K562 (cell line): ENCODE data around the gene HSD11B2. TPM values are rescaled to one million over a fixed set of nuclear protein-coding genes. Genes with fewer than 3 reads are reported as not detected.

Experiments
- EP400 ChIP-seq: fragments of 450-650 bp; IDR thresholded peaks from 2 replicates; pipeline ENCODE4 v1.6.1; 2017; ENCODE audit warnings: antibody characterized with exemption, mild to moderate bottlenecking, moderate library complexity
- EWSR1 ChIP-seq: fragments of 450-650 bp; IDR thresholded peaks from 2 replicates; pipeline ENCODE4 v1.6.1; 2018; ENCODE audit warnings: borderline replicate concordance, mild to moderate bottlenecking, low read depth, moderate library complexity; ENCODE audit not compliant: partially characterized antibody
- FOXJ2 ChIP-seq: fragments of 200-800 bp; sonication (Bioruptor generic); IDR thresholded peaks from 2 replicates; pipeline ENCODE4 v1.6.1; 2016; ENCODE audit warnings: missing genetic modification characterization, missing compliant biosample characterization
- FOXJ3 ChIP-seq: sonication (generic); formaldehyde crosslinking; IDR thresholded peaks from 2 replicates; pipeline ENCODE4 v1.4.0; 2020; ENCODE audit warnings: mild to moderate bottlenecking, missing genetic modification reagents
- FOXM1 ChIP-seq, 2 experiments: fragments of 450-650 bp in 1 of 2; sonication (generic) in 1 of 2; formaldehyde crosslinking in 1 of 2; IDR thresholded peaks; 2 replicates each; pipeline versions ENCODE4 v1.6.1 to v1.9.0; 2017 to 2022; ENCODE audit warnings: low read depth in 2 of 2, mild to moderate bottlenecking in 2 of 2, missing genetic modification reagents in 1 of 2, moderate library complexity in 1 of 2
- HDGF ChIP-seq: fragments of 450-650 bp; IDR thresholded peaks from 2 replicates; pipeline ENCODE4 v1.6.1; 2016
- HES1 ChIP-seq: fragments of 450-650 bp; IDR thresholded peaks from 2 replicates; pipeline ENCODE4 v1.6.1; 2016; ENCODE audit warnings: low read depth, mild to moderate bottlenecking, moderate library complexity
- L3MBTL2 ChIP-seq: fragments of 450-650 bp; IDR thresholded peaks from 2 replicates; pipeline ENCODE4 v1.6.1; 2016; ENCODE audit warnings: mild to moderate bottlenecking, moderate library complexity
- NCOA2 ChIP-seq, 2 experiments: fragments of 450-650 bp; IDR thresholded peaks; 2 replicates each; pipeline ENCODE4 v1.6.1; 2018; ENCODE audit warnings: mild to moderate bottlenecking in 2 of 2, moderate library complexity in 1 of 2; ENCODE audit not compliant: partially characterized antibody in 2 of 2
- NFIX ChIP-seq: fragments of 250-450 bp; sonication (Bioruptor Pico); IDR thresholded peaks from 2 replicates; pipeline ENCODE4 v1.4.0; 2020; ENCODE audit warnings: low read depth, mild to moderate bottlenecking, moderate library complexity
- NRF1 ChIP-seq, 2 experiments: fragments of 450-650 bp; IDR thresholded peaks in 1 of 2; conservative IDR thresholded peaks in 1 of 2; 2 replicates each; pipeline ENCODE4 v1.6.1; 2014; ENCODE audit warnings: mild to moderate bottlenecking in 2 of 2
- PHF8 ChIP-seq: fragments of 200-600 bp; sonication (generic); IDR thresholded peaks from 2 replicates; pipeline ENCODE4 v1.6.1; 2012; ENCODE audit warnings: mixed run types, mild to moderate bottlenecking, inconsistent platforms, low read length, moderate library complexity, borderline replicate concordance
- PML ChIP-seq: IDR thresholded peaks from 2 replicates; pipeline ENCODE4 v1.6.1; 2012; ENCODE audit warnings: low read length, inconsistent platforms
- RB1 ChIP-seq: fragments of 450-650 bp; IDR thresholded peaks from 2 replicates; pipeline ENCODE4 v1.6.1; 2017; ENCODE audit warnings: low read depth, mild to moderate bottlenecking
- RBFOX2 ChIP-seq: fragments of 200-400 bp; formaldehyde crosslinking; IDR thresholded peaks from 2 replicates; pipeline ENCODE4 v1.6.1; 2017; ENCODE audit warnings: low read depth, mild to moderate bottlenecking, low read length, moderate library complexity
- RFX7 ChIP-seq: fragments of 250-450 bp; sonication (Bioruptor Pico); IDR thresholded peaks from 2 replicates; pipeline ENCODE4 v1.5.1; 2021; ENCODE audit warnings: mild to moderate bottlenecking
- SMAD4 ChIP-seq: fragments of 250-450 bp; sonication (Bioruptor Pico); conservative IDR thresholded peaks from 2 replicates; pipeline ENCODE4 v1.8.0; 2021; ENCODE audit warnings: inconsistent platforms, mild to moderate bottlenecking, moderate library complexity
- STAT5A ChIP-seq: IDR thresholded peaks from 2 replicates; pipeline ENCODE4 v1.6.1; 2012; ENCODE audit warnings: low read length, inconsistent platforms, borderline replicate concordance
- ZC3H4 ChIP-seq: sonication (generic); formaldehyde crosslinking; IDR thresholded peaks from 2 replicates; pipeline ENCODE4 v1.9.0; 2021; ENCODE audit warnings: missing genetic modification reagents, borderline replicate concordance
- ZNF24 ChIP-seq: fragments of 450-650 bp; IDR thresholded peaks from 2 replicates; pipeline ENCODE4 v1.6.1; 2016
- ZNF354B ChIP-seq: fragments of 250-450 bp; sonication (Bioruptor Pico); IDR thresholded peaks from 2 replicates; pipeline ENCODE4 v1.4.0; 2020
- ZNF79 ChIP-seq: fragments of 250-450 bp; sonication (Bioruptor Pico); IDR thresholded peaks from 2 replicates; pipeline ENCODE4 v1.4.0; 2020; ENCODE audit warnings: low read depth, mild to moderate bottlenecking, moderate library complexity
- polyA plus RNA-seq, 8 experiments: library from polyadenylated mRNA; depleted of rRNA in 4 of 8; stranded (reverse) in 5 of 8; unstranded in 3 of 8; fragments of >200 nt; fragmentation: Nextera tagmentation in 2 of 8; fragmentation: Illumina TruSeq in 1 of 8; extraction: Ambion mirVana in 2 of 8; extraction: Trizol in 1 of 8; gene quantifications; 2 replicates each; pipeline versions ENCODE4 v1.2.1 to v1.2.3, GENCODE V29; 2011 to 2014; ENCODE audit warnings: inconsistent platforms in 1 of 8, missing spikeins in 1 of 8
- total RNA-seq, 7 experiments: library from RNA; depleted of rRNA in 6 of 7; stranded (reverse); fragments of >200 nt in 6 of 7; fragmentation: Illumina TruSeq in 2 of 7; extraction: Trizol in 2 of 7; gene quantifications; 2 replicates each; pipeline versions ENCODE4 v1.2.1 to v1.2.3, GENCODE V29; 2011 to 2021; ENCODE audit warnings: low replicate concordance in 1 of 7
- TF ChIP-seq, protein P1 (sequence below): fragments of 450-650 bp; formaldehyde crosslinking; IDR thresholded peaks from 2 replicates; pipeline ENCODE4 v1.4.0; 2020; ENCODE audit warnings: mild to moderate bottlenecking, moderate library complexity
- TF ChIP-seq, protein P2 (sequence below), 3 experiments: IDR thresholded peaks in 2 of 3; conservative IDR thresholded peaks in 1 of 3; 2 replicates each; pipeline ENCODE4 v1.5.1; 2011 to 2012; ENCODE audit warnings: low read length in 3 of 3, mild to moderate bottlenecking in 3 of 3, control low read depth in 2 of 3, improper control_type of control experiment in 1 of 3, inconsistent platforms in 1 of 3, low read depth in 1 of 3, mixed read lengths in 1 of 3, moderate library complexity in 1 of 3; ENCODE audit not compliant: insufficient read depth in 2 of 3

The HSD11B2 gene
- total and polyA plus RNA-seq, 9 of the 15 experiments (the other 6 are each of a cell fraction or from before 2014, with no cell fraction given), result 0.08 to 2.0 (median 0.79) TPM

DNA sequence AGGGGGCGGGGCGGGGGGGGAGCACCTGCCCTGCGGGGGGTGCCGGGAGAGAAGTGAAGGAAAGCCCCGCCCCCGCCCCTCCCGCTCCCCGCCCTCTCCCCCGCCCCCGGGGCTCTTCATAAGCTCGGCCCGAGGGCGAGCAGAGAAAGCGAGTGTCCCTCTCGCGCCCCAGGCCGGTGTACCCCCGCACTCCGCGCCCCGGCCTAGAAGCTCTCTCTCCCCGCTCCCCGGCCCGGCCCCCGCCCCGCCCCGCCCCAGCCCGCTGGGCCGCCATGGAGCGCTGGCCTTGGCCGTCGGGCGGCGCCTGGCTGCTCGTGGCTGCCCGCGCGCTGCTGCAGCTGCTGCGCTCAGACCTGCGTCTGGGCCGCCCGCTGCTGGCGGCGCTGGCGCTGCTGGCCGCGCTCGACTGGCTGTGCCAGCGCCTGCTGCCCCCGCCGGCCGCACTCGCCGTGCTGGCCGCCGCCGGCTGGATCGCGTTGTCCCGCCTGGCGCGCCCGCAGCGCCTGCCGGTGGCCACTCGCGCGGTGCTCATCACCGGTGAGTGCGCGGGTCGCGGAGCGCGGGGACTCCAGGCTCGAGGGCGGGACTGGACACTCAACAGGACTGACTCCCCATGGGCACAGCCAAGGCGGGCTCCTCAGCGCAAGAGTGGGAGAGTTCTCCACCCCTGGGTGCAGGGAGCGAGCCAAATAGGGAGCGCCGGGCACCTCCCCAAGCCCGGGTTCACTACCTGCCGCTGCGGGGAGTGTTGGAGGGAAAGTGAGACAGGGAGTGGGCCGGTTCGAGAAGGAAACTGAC is at the start of gene HSD11B2 (continued):
- TF ChIP-seq PHF8, result peak; percentile 40; the same call in 1 of the 2 replicates
- TF ChIP-seq, protein P1, sequence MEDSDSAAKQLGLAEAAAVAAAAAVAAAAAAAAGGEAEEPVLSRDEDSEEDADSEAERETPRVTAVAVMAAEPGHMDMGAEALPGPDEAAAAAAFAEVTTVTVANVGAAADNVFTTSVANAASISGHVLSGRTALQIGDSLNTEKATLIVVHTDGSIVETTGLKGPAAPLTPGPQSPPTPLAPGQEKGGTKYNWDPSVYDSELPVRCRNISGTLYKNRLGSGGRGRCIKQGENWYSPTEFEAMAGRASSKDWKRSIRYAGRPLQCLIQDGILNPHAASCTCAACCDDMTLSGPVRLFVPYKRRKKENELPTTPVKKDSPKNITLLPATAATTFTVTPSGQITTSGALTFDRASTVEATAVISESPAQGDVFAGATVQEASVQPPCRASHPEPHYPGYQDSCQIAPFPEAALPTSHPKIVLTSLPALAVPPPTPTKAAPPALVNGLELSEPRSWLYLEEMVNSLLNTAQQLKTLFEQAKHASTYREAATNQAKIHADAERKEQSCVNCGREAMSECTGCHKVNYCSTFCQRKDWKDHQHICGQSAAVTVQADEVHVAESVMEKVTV (CRISPR knock-in tag), result no peak
- TF ChIP-seq RB1, result peak; percentile 78
- TF ChIP-seq ZNF354B (CRISPR knock-in tag), result no peak
- peak; percentile 51; the same call in 1 of the 2 replicates for TF ChIP-seq SMAD4
- TF ChIP-seq, protein P2, sequence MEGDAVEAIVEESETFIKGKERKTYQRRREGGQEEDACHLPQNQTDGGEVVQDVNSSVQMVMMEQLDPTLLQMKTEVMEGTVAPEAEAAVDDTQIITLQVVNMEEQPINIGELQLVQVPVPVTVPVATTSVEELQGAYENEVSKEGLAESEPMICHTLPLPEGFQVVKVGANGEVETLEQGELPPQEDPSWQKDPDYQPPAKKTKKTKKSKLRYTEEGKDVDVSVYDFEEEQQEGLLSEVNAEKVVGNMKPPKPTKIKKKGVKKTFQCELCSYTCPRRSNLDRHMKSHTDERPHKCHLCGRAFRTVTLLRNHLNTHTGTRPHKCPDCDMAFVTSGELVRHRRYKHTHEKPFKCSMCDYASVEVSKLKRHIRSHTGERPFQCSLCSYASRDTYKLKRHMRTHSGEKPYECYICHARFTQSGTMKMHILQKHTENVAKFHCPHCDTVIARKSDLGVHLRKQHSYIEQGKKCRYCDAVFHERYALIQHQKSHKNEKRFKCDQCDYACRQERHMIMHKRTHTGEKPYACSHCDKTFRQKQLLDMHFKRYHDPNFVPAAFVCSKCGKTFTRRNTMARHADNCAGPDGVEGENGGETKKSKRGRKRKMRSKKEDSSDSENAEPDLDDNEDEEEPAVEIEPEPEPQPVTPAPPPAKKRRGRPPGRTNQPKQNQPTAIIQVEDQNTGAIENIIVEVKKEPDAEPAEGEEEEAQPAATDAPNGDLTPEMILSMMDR (IDR thresholded peaks at IDR 0.05 in 2 of 3, conservative IDR thresholded peaks at IDR 0.05 in 1 of 3; ENCODE audit: insufficient read depth in 2 of 3, low read depth in 1 of 3, low read length in 3 of 3), result peak in 1 of 3 experiments; percentile 22; a peak in 2 of 6 replicates
- TF ChIP-seq HES1, result no peak
- peak; percentile 41 for TF ChIP-seq L3MBTL2
- TF ChIP-seq ZNF79 (CRISPR knock-in tag), result no peak
- TF ChIP-seq EWSR1, result no peak
- no peak for TF ChIP-seq RBFOX2
- no peak for TF ChIP-seq RFX7 (CRISPR knock-in tag)
- TF ChIP-seq NCOA2 (IDR thresholded peaks at IDR 0.05; ENCODE audit: partially characterized antibody in 2 of 2), result no peak
- no peak for TF ChIP-seq ZC3H4 (CRISPR knock-in tag)
- no peak for TF ChIP-seq FOXJ3 (CRISPR knock-in tag)
- TF ChIP-seq EP400, result no peak
- no peak for TF ChIP-seq NFIX (CRISPR knock-in tag)
- TF ChIP-seq NRF1 (conservative IDR thresholded peaks at IDR 0.05 in 1 of 2, IDR thresholded peaks at IDR 0.05 in 1 of 2), result peak in 1 of 2 experiments; percentile 53; a peak in 2 of 4 replicates
- TF ChIP-seq PML, result no peak
- no peak for TF ChIP-seq FOXJ2
- no peak for TF ChIP-seq ZNF24
- TF ChIP-seq HDGF, result no peak
- no peak for TF ChIP-seq FOXM1 (IDR thresholded peaks at IDR 0.05; ENCODE audit: low read depth)
- no peak for TF ChIP-seq FOXM1 (CRISPR knock-in tag; IDR thresholded peaks at IDR 0.05; ENCODE audit: low read depth)
- TF ChIP-seq STAT5A, result no peak
